Measurements from ENCODE around the gene RADIL. TPM values are rescaled to one million over a fixed set of nuclear protein-coding genes. Genes with fewer than 3 reads are reported as not detected.

Gene RADIL
- total and polyA plus RNA-seq, 2 of the 13 experiments (the other 11 are each of a cell fraction or from before 2014, with no cell fraction given): 0.05 to 0.09 TPM

DNA sequence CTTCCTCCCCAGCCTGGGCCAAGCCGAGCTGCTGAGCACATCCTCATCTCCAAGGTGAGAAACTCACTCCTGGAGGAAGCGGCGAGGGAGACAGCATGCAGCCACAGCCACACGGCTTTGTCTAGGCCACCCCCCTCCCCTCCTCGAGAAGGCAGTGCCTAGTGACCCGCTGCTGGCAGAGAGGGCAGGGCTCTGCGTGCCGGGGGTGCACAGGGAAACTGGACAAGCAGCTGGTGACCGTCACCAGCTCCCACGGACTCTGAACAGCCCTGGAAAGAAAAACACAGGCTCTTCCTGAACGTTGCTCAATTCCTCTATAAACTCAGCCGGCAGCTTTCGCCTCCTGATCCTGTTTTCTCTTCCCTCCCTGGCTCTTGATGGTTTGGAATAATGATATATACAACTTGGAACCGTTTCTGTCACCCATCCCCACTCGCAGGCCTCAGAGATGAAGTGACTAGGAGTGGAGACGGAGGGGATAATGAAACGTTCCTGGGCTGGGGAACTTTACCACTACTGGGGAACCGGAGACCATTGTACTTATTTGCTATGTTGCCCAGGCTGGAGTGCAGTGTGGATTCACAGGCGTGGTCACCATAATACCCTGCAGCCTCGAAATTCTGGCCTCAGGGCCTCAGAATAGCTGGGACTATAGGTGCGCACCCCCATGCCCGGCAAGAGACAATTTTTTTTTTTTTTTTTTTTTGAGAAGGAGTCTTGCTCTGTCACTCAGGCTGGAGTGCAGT lies 41.0 kb downstream of the RADIL start:
- BruUV-seq (replicated peaks): no TSS peak
- peak; percentile 82 for ATAC-seq
- Histone ChIP-seq H3K27me3 (ENCODE audit: control insufficient read depth in 1 of 2, insufficient read depth in 2 of 2, low read length in 2 of 2) (peaks cover 1 to 26% of the 10 kb centered on the region in 2 experiments; a peak in 3 of 5 replicates), H4K20me1 (ENCODE audit: insufficient read depth, low read length) (no peaks in the 10 kb centered on the region), H3K79me2 (ENCODE audit: insufficient read depth, low read length) (no peaks in the 10 kb centered on the region), H3K9me3 (ENCODE audit: low read length) (no peaks in the 10 kb centered on the region), H3K36me3 (replicated peaks in 1 of 2; ENCODE audit: control insufficient read depth in 1 of 2, insufficient read depth in 2 of 2, low read length in 2 of 2) (no peaks in the 10 kb centered on the region), H2AFZ (ENCODE audit: low read length) (peak overlapping the region; percentile 33), H3K27ac (ENCODE audit: extremely low read length, insufficient read depth, low read length) (no peak overlapping the region), H3K4me3 (replicated peaks in 1 of 3; ENCODE audit: insufficient read depth in 1 of 3, low read depth in 2 of 3, low read length in 3 of 3) (peak overlapping the region; percentile 24 to 67 (median 37); a peak in 5 of 6 replicates), H3K4me1 (ENCODE audit: insufficient read depth, low read length) (peaks cover 28% of the 10 kb centered on the region), H3K4me2 (ENCODE audit: low read depth, low read length) (peak overlapping the region; percentile 87), H3K9ac (ENCODE audit: insufficient read depth, low read depth, low read length) (no peak overlapping the region; the same call in 1 of the 2 replicates)
- intact Hi-C loops (cut with micrococcal nuclease; ENCODE audit: unreplicated experiment) (loop anchor here (10.0 kb wide), 1 partner anchor 942 kb away; the partner anchor contains the start of gene RNF216), in situ Hi-C loops (cut with HindIII; ENCODE audit: extremely low pct_ligation_motif_present, low pct_unique_long_range_greater_than_20kb) (no loop called here)
- peak; percentile 28 for FAIRE-seq
- ChIA-PET POLR2A (no interaction called here), CTCF (ENCODE audit: low intra/inter-chr PET ratio, low total read pairs) (no interaction called here)
- WGBS (ENCODE audit: low lambda C conversion rate): 2% methylated on average over 14 of the region's 22 CpGs
- DNase-seq (ENCODE audit: low spot score): peak; percentile 65
- TF ChIP-seq, protein P1, sequence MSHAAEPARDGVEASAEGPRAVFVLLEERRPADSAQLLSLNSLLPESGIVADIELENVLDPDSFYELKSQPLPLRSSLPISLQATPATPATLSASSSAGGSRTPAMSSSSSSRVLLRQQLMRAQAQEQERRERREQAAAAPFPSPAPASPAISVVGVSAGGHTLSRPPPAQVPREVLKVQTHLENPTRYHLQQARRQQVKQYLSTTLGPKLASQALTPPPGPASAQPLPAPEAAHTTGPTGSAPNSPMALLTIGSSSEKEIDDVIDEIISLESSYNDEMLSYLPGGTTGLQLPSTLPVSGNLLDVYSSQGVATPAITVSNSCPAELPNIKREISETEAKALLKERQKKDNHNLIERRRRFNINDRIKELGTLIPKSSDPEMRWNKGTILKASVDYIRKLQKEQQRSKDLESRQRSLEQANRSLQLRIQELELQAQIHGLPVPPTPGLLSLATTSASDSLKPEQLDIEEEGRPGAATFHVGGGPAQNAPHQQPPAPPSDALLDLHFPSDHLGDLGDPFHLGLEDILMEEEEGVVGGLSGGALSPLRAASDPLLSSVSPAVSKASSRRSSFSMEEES (CRISPR knock-in tag; IDR thresholded peaks at IDR 0.05): no peak
- TF ChIP-seq ZNF317 (CRISPR knock-in tag; IDR thresholded peaks at IDR 0.05) (no peak), AHR (CRISPR knock-in tag; IDR thresholded peaks at IDR 0.05) (no peak), KLF12 (CRISPR knock-in tag; IDR thresholded peaks at IDR 0.05; ENCODE audit: borderline replicate concordance) (no peak), ZNF343 (CRISPR knock-in tag; IDR thresholded peaks at IDR 0.05) (no peak), SMARCE1 (IDR thresholded peaks at IDR 0.05; ENCODE audit: borderline replicate concordance) (no peak), NR3C1 (CRISPR knock-in tag; IDR thresholded peaks at IDR 0.05) (no peak), MXD4 (CRISPR knock-in tag; IDR thresholded peaks at IDR 0.05) (no peak), MAFK (conservative IDR thresholded peaks at IDR 0.05 in 1 of 2, IDR thresholded peaks at IDR 0.05 in 1 of 2; ENCODE audit: low read length in 2 of 2) (no peak), ZSCAN12 (CRISPR knock-in tag; IDR thresholded peaks at IDR 0.05) (no peak), HNRNPH1 (optimal IDR thresholded peaks at IDR 0.05; ENCODE audit: low read depth, low read length) (no peak), CCAR2 (optimal IDR thresholded peaks at IDR 0.05; ENCODE audit: low read depth, low read length) (no peak), ZNF496 (CRISPR knock-in tag; IDR thresholded peaks at IDR 0.05; ENCODE audit: insufficient replicate concordance) (no peak)
- TF ChIP-seq, protein P2, sequence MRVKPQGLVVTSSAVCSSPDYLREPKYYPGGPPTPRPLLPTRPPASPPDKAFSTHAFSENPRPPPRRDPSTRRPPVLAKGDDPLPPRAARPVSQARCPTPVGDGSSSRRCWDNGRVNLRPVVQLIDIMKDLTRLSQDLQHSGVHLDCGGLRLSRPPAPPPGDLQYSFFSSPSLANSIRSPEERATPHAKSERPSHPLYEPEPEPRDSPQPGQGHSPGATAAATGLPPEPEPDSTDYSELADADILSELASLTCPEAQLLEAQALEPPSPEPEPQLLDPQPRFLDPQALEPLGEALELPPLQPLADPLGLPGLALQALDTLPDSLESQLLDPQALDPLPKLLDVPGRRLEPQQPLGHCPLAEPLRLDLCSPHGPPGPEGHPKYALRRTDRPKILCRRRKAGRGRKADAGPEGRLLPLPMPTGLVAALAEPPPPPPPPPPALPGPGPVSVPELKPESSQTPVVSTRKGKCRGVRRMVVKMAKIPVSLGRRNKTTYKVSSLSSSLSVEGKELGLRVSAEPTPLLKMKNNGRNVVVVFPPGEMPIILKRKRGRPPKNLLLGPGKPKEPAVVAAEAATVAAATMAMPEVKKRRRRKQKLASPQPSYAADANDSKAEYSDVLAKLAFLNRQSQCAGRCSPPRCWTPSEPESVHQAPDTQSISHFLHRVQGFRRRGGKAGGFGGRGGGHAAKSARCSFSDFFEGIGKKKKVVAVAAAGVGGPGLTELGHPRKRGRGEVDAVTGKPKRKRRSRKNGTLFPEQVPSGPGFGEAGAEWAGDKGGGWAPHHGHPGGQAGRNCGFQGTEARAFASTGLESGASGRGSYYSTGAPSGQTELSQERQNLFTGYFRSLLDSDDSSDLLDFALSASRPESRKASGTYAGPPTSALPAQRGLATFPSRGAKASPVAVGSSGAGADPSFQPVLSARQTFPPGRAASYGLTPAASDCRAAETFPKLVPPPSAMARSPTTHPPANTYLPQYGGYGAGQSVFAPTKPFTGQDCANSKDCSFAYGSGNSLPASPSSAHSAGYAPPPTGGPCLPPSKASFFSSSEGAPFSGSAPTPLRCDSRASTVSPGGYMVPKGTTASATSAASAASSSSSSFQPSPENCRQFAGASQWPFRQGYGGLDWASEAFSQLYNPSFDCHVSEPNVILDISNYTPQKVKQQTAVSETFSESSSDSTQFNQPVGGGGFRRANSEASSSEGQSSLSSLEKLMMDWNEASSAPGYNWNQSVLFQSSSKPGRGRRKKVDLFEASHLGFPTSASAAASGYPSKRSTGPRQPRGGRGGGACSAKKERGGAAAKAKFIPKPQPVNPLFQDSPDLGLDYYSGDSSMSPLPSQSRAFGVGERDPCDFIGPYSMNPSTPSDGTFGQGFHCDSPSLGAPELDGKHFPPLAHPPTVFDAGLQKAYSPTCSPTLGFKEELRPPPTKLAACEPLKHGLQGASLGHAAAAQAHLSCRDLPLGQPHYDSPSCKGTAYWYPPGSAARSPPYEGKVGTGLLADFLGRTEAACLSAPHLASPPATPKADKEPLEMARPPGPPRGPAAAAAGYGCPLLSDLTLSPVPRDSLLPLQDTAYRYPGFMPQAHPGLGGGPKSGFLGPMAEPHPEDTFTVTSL (CRISPR knock-in tag; IDR thresholded peaks at IDR 0.05; ENCODE audit: borderline replicate concordance): peak; percentile 50; the same call in 1 of the 2 replicates
- TF ChIP-seq, protein P3, sequence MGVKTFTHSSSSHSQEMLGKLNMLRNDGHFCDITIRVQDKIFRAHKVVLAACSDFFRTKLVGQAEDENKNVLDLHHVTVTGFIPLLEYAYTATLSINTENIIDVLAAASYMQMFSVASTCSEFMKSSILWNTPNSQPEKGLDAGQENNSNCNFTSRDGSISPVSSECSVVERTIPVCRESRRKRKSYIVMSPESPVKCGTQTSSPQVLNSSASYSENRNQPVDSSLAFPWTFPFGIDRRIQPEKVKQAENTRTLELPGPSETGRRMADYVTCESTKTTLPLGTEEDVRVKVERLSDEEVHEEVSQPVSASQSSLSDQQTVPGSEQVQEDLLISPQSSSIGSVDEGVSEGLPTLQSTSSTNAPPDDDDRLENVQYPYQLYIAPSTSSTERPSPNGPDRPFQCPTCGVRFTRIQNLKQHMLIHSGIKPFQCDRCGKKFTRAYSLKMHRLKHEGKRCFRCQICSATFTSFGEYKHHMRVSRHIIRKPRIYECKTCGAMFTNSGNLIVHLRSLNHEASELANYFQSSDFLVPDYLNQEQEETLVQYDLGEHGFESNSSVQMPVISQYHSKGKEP (CRISPR knock-in tag; IDR thresholded peaks at IDR 0.05): no peak
